H1 (cell line): Measurements from ENCODE around the gene C19orf38. TPM values are rescaled to one million over a fixed set of nuclear protein-coding genes. Genes with fewer than 3 reads are reported as not detected.

Experiments
- BACH1 ChIP-seq: IDR thresholded peaks from 2 replicates; pipeline ENCODE4 v1.6.1; 2012; ENCODE audit warnings: low read length, improper control_type of control experiment
- BRCA1 ChIP-seq: IDR thresholded peaks from 2 replicates; pipeline ENCODE4 v1.6.1; 2012; ENCODE audit warnings: low read depth, low read length, improper control_type of control experiment
- CBX5 ChIP-seq: fragments of 300-800, 300-1000 bp; sonication (generic); IDR thresholded peaks from 2 replicates; pipeline ENCODE4 v1.7.1; 2016; ENCODE audit warnings: antibody characterized with exemption, low read length, low read depth
- EGR1 ChIP-seq: IDR thresholded peaks from 2 replicates; pipeline ENCODE4 v1.6.1; 2011; ENCODE audit warnings: low read depth, low read length, borderline replicate concordance
- EZH2 ChIP-seq: fragments of 200-600 bp; sonication (generic); IDR thresholded peaks from 2 replicates; pipeline ENCODE4 v1.7.1; 2012; ENCODE audit warnings: low read depth, mild to moderate bottlenecking, moderate library complexity, low read length, inconsistent platforms; ENCODE audit not compliant: severe bottlenecking
- FOSL1 ChIP-seq: IDR thresholded peaks from 2 replicates; pipeline ENCODE4 v1.6.1; 2011; ENCODE audit warnings: mild to moderate bottlenecking, low read depth, low read length, moderate library complexity; ENCODE audit not compliant: insufficient read depth
- JUN ChIP-seq: IDR thresholded peaks from 2 replicates; pipeline ENCODE4 v1.6.1; 2011; ENCODE audit warnings: low read depth, mild to moderate bottlenecking, improper control_type of control experiment, low read length
- KDM1A ChIP-seq: fragments of 200-600, 300-600 bp; sonication (generic); IDR thresholded peaks from 2 replicates; pipeline ENCODE4 v1.7.1; 2016; ENCODE audit warnings: mild to moderate bottlenecking, low read length, borderline replicate concordance
- KDM5A ChIP-seq: fragments of 200-600 bp; IDR thresholded peaks from 2 replicates; pipeline ENCODE4 v1.7.1; 2012; ENCODE audit warnings: mild to moderate bottlenecking, low read length, inconsistent platforms, mixed read lengths
- NANOG ChIP-seq: IDR thresholded peaks from 2 replicates; pipeline ENCODE4 v1.6.1; 2011; ENCODE audit warnings: low read length, low read depth, mild to moderate bottlenecking, inconsistent platforms; ENCODE audit not compliant: insufficient read depth, poor library complexity, severe bottlenecking
- PHF8 ChIP-seq: fragments of 200-600 bp; sonication (generic); conservative IDR thresholded peaks from 2 replicates; pipeline ENCODE4 v1.7.1; 2012; ENCODE audit warnings: low read depth, mild to moderate bottlenecking, inconsistent platforms, low read length, moderate library complexity
- POU5F1 ChIP-seq: IDR thresholded peaks from 2 replicates; pipeline ENCODE4 v1.6.1; 2011; ENCODE audit warnings: low read depth, mild to moderate bottlenecking, low read length, moderate library complexity
- SIN3A ChIP-seq, 2 experiments: IDR thresholded peaks in 1 of 2; conservative IDR thresholded peaks in 1 of 2; 2 replicates each; pipeline ENCODE4 v1.6.1; 2011 to 2012; ENCODE audit warnings: low read length in 2 of 2, improper control_type of control experiment in 1 of 2, low read depth in 1 of 2, mild to moderate bottlenecking in 1 of 2
- SIRT6 ChIP-seq: IDR thresholded peaks from one replicate; pipeline ENCODE4 v1.7.1; 2012; ENCODE audit warnings: low read length, inconsistent platforms
- SP2 ChIP-seq: IDR thresholded peaks from 2 replicates; pipeline ENCODE4 v1.6.1; 2012; ENCODE audit warnings: mild to moderate bottlenecking, low read length, inconsistent platforms
- SP4 ChIP-seq: IDR thresholded peaks from 2 replicates; pipeline ENCODE4 v1.6.1; 2012; ENCODE audit warnings: low read length, inconsistent platforms
- TAF1 ChIP-seq: IDR thresholded peaks from 2 replicates; pipeline ENCODE4 v1.6.1; 2011; ENCODE audit warnings: mild to moderate bottlenecking, low read depth, low read length
- TBP ChIP-seq: IDR thresholded peaks from 2 replicates; pipeline ENCODE4 v1.6.1; 2011; ENCODE audit warnings: low read depth, low read length, improper control_type of control experiment
- YY1 ChIP-seq: IDR thresholded peaks from 2 replicates; pipeline ENCODE4 v1.6.1; 2011; ENCODE audit warnings: low read depth, mild to moderate bottlenecking, low read length
- ZNF274 ChIP-seq: IDR thresholded peaks from 2 replicates; pipeline ENCODE4 v1.7.0; 2012; ENCODE audit warnings: low read length, borderline replicate concordance; ENCODE audit errors: extremely low read depth
- polyA plus RNA-seq, 7 experiments: library from polyadenylated mRNA; depleted of rRNA in 3 of 7; stranded (reverse) in 5 of 7; unstranded in 2 of 7; fragments of >200 nt in 5 of 7; fragments of 200-250 nt in 2 of 7; gene quantifications; 1 replicate in 5 of 7; 2 replicates in 1 of 7; 4 replicates in 1 of 7; pipeline versions ENCODE4 v1.2.1 to v1.2.3, GENCODE V29; 2011 to 2013; ENCODE audit warnings: missing spikeins in 2 of 7, mixed read lengths in 2 of 7
- total RNA-seq: library from RNA; stranded (reverse); fragmentation: NEBNext Ultra II Directional; extraction: Animal tissue kit (Norgen Biotek cat#: 25700); gene quantifications from 2 replicates; pipeline ENCODE4 v1.2.1, GENCODE V29; 2021
- TF ChIP-seq, protein P1 (sequence below): IDR thresholded peaks from 2 replicates; pipeline ENCODE4 v1.6.1; 2012; ENCODE audit warnings: inconsistent platforms
- TF ChIP-seq, protein P2 (sequence below): IDR thresholded peaks from 2 replicates; pipeline ENCODE4 v1.6.1; 2011; ENCODE audit warnings: low read length, improper control_type of control experiment
- TF ChIP-seq, protein P3 (sequence below): IDR thresholded peaks from 2 replicates; pipeline ENCODE4 v1.6.1; 2011; ENCODE audit warnings: low read depth, mild to moderate bottlenecking, low read length; ENCODE audit not compliant: insufficient read depth

Gene C19orf38
- total and polyA plus RNA-seq, 2 of the 8 experiments (the other 6 are each of a cell fraction or from before 2014, with no cell fraction given), result 0.53 TPM; not detected in 1

DNA sequence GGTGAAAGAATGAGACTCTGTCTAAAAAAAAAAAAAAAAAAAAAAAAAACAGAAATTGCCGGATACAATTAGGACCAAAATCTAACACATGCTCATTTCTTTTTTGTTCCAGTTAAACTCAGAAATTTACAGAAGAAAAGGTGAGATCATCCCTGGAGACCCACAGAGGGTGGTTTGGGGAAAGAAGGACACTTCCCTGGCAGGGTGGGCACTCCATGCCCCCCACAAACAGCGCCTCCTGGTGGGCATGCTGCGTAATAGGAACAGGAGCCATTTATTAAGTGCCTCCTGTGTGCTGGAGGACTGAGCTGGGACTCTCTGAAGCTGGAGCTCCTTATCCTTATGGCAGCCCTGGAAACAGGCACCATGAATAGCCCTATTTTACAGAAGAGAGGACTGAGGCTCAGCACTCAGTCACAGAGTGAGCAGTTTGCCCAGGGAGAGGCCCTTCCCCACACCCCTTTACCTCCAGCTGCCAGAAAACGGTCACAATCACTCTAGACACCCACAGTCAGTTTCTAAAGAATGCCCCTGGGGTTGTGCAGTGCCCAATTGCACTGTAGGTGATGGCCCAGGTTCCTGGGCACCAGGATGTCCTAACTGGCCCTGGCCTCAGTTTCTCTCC is 10.1 kb downstream of the C19orf38 start (continued):
- TF ChIP-seq, protein P1, sequence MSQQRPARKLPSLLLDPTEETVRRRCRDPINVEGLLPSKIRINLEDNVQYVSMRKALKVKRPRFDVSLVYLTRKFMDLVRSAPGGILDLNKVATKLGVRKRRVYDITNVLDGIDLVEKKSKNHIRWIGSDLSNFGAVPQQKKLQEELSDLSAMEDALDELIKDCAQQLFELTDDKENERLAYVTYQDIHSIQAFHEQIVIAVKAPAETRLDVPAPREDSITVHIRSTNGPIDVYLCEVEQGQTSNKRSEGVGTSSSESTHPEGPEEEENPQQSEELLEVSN, result no peak
- TF ChIP-seq EGR1, result no peak
- no peak for TF ChIP-seq TBP
- no peak for TF ChIP-seq TAF1
- TF ChIP-seq BRCA1, result no peak
- TF ChIP-seq, protein P2, sequence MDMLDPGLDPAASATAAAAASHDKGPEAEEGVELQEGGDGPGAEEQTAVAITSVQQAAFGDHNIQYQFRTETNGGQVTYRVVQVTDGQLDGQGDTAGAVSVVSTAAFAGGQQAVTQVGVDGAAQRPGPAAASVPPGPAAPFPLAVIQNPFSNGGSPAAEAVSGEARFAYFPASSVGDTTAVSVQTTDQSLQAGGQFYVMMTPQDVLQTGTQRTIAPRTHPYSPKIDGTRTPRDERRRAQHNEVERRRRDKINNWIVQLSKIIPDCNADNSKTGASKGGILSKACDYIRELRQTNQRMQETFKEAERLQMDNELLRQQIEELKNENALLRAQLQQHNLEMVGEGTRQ, result no peak
- TF ChIP-seq EZH2, result no peak
- TF ChIP-seq BACH1, result no peak
- TF ChIP-seq JUN, result no peak
- TF ChIP-seq ZNF274, result no peak
- no peak for TF ChIP-seq CBX5
- no peak for TF ChIP-seq POU5F1
- TF ChIP-seq KDM1A, result no peak
- TF ChIP-seq SIN3A (conservative IDR thresholded peaks at IDR 0.05 in 1 of 2, IDR thresholded peaks at IDR 0.05 in 1 of 2; ENCODE audit: low read depth in 1 of 2, low read length in 2 of 2), result no peak
- TF ChIP-seq KDM5A, result no peak
- no peak for TF ChIP-seq SP4
- TF ChIP-seq YY1, result peak; percentile 76
- TF ChIP-seq SIRT6, result no peak
- TF ChIP-seq, protein P3, sequence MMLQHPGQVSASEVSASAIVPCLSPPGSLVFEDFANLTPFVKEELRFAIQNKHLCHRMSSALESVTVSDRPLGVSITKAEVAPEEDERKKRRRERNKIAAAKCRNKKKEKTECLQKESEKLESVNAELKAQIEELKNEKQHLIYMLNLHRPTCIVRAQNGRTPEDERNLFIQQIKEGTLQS, result no peak
- TF ChIP-seq PHF8, result no peak
- TF ChIP-seq SP2, result no peak
- no peak for TF ChIP-seq NANOG
- no peak for TF ChIP-seq FOSL1
